H9 (cell line): ENCODE data around the gene NFE2L2. TPM values are rescaled to one million over a fixed set of nuclear protein-coding genes. Genes with fewer than 3 reads are reported as not detected.

Experiments
- DNase-seq: peaks from one replicate; pipeline ENCODE4 v3.0.0-alpha.2; 2017
- H2AFZ ChIP-seq: one replicate; pipeline ENCODE4 v1.6.1; 2013; ENCODE audit warnings: mild to moderate bottlenecking, low read length, control low read depth, moderate library complexity
- H2AK5ac ChIP-seq: 2 replicates; pipeline ENCODE4 v1.6.1; 2013; ENCODE audit warnings: low read length, control low read depth, mixed read lengths; ENCODE audit not compliant: insufficient read length
- H2BK120ac ChIP-seq: one replicate; pipeline ENCODE4 v1.6.1; 2013; ENCODE audit warnings: low read depth, mild to moderate bottlenecking, low read length, control low read depth, inconsistent platforms; ENCODE audit not compliant: poor library complexity, severe bottlenecking
- H2BK12ac ChIP-seq: 2 replicates; pipeline ENCODE4 v1.6.1; 2013; ENCODE audit warnings: low read length, control low read depth, mixed read lengths, low read depth; ENCODE audit not compliant: insufficient read length
- H2BK15ac ChIP-seq: 2 replicates; pipeline ENCODE4 v1.6.1; 2013; ENCODE audit warnings: low read depth, low read length, control low read depth
- H2BK20ac ChIP-seq: one replicate; pipeline ENCODE4 v1.6.1; 2013; ENCODE audit warnings: low read depth, mild to moderate bottlenecking, low read length, control low read depth, inconsistent platforms; ENCODE audit not compliant: poor library complexity, severe bottlenecking
- H2BK5ac ChIP-seq: 2 replicates; pipeline ENCODE4 v1.6.1; 2013; ENCODE audit warnings: low read length, control low read depth, mixed read lengths; ENCODE audit not compliant: insufficient read length
- H3K14ac ChIP-seq: 2 replicates; pipeline ENCODE4 v1.6.1; 2013; ENCODE audit warnings: low read length, control low read depth; ENCODE audit not compliant: insufficient read depth
- H3K18ac ChIP-seq: 2 replicates; pipeline ENCODE4 v1.6.1; 2013; ENCODE audit warnings: low read depth, mild to moderate bottlenecking, mixed read lengths, low read length, control low read depth; ENCODE audit not compliant: insufficient read length
- H3K23ac ChIP-seq: 2 replicates; pipeline ENCODE4 v1.6.1; 2013; ENCODE audit warnings: low read length, control low read depth, mixed read lengths, low read depth; ENCODE audit not compliant: insufficient read length
- H3K23me2 ChIP-seq: 2 replicates; pipeline ENCODE4 v1.6.1; 2013; ENCODE audit warnings: low read depth, mild to moderate bottlenecking, mixed read lengths, low read length, control low read depth; ENCODE audit not compliant: insufficient read length, poor library complexity, severe bottlenecking
- H3K27ac ChIP-seq: 2 replicates; pipeline ENCODE4 v1.5.1; 2013; ENCODE audit warnings: low read length, control low read depth, mixed read lengths, low read depth; ENCODE audit not compliant: insufficient read length
- H3K27me3 ChIP-seq: 2 replicates; pipeline ENCODE4 v1.6.1; 2013; ENCODE audit warnings: low read length, control low read depth, inconsistent platforms; ENCODE audit not compliant: insufficient read depth
- H3K4ac ChIP-seq: 2 replicates; pipeline ENCODE4 v1.6.1; 2013; ENCODE audit warnings: low read depth, mild to moderate bottlenecking, control low read depth, inconsistent platforms, low read length, moderate library complexity
- H3K4me1 ChIP-seq: 2 replicates; pipeline ENCODE4 v1.6.1; 2013; ENCODE audit warnings: low read length, control low read depth, inconsistent platforms; ENCODE audit not compliant: insufficient read depth
- H3K4me2 ChIP-seq: 2 replicates; pipeline ENCODE4 v1.6.1; 2013; ENCODE audit warnings: low read length, control low read depth, mixed read lengths; ENCODE audit not compliant: insufficient read length, insufficient read depth
- H3K56ac ChIP-seq: 2 replicates; pipeline ENCODE4 v1.6.1; 2013; ENCODE audit warnings: low read depth, mild to moderate bottlenecking, mixed read lengths, low read length, control low read depth; ENCODE audit not compliant: insufficient read length
- H3K79me1 ChIP-seq: 2 replicates; pipeline ENCODE4 v1.6.1; 2013; ENCODE audit warnings: low read depth, mild to moderate bottlenecking, moderate library complexity, low read length, control low read depth, inconsistent platforms; ENCODE audit not compliant: insufficient read depth, poor library complexity, severe bottlenecking
- H3K79me2 ChIP-seq: 2 replicates; pipeline ENCODE4 v1.6.1; 2013; ENCODE audit warnings: low read length, control low read depth, inconsistent platforms; ENCODE audit not compliant: insufficient read depth
- H3K9ac ChIP-seq: 2 replicates; pipeline ENCODE4 v1.6.1; 2013; ENCODE audit warnings: low read length, control low read depth, mixed read lengths; ENCODE audit not compliant: insufficient read length; ENCODE audit errors: extremely low read depth
- H3K9me3 ChIP-seq: one replicate; pipeline ENCODE4 v1.6.1; 2013; ENCODE audit warnings: low read depth, low read length, inconsistent platforms; ENCODE audit not compliant: control insufficient read depth
- H3T11ph ChIP-seq: one replicate; pipeline ENCODE4 v1.6.1; 2013; ENCODE audit warnings: mild to moderate bottlenecking, low read length, control low read depth, inconsistent platforms
- H4K20me1 ChIP-seq: one replicate; pipeline ENCODE4 v1.6.1; 2013; ENCODE audit not compliant: control insufficient read depth, insufficient read length, insufficient read depth
- H4K5ac ChIP-seq: 2 replicates; pipeline ENCODE4 v1.6.1; 2013; ENCODE audit warnings: low read depth, mild to moderate bottlenecking, mixed read lengths, low read length, control low read depth; ENCODE audit not compliant: insufficient read length
- H4K8ac ChIP-seq: replicated peaks from 2 replicates; pipeline ENCODE4 v1.6.1; 2013; ENCODE audit warnings: low read length, control low read depth, mixed read lengths, low read depth; ENCODE audit not compliant: insufficient read length
- H4K91ac ChIP-seq: 2 replicates; pipeline ENCODE4 v1.6.1; 2013; ENCODE audit warnings: low read depth, mild to moderate bottlenecking, moderate library complexity, mixed read lengths, low read length, control low read depth; ENCODE audit not compliant: insufficient read length
- H3K27ac Mint-ChIP-seq, 3 experiments: 2 replicates in 2 of 3; 3 replicates in 1 of 3; pipeline ENCODE4 v1.8.0; 2020 to 2021; ENCODE audit warnings: mixed read lengths in 3 of 3, mild to moderate bottlenecking in 1 of 3, moderate library complexity in 1 of 3
- H3K27me3 Mint-ChIP-seq: 2 replicates; pipeline ENCODE4 v1.8.0; 2021; ENCODE audit warnings: low read depth, mild to moderate bottlenecking, moderate library complexity, mixed read lengths
- H3K36me3 Mint-ChIP-seq, 3 experiments: 2 replicates in 2 of 3; 3 replicates in 1 of 3; pipeline ENCODE4 v1.8.0; 2020 to 2021; ENCODE audit warnings: low read depth in 3 of 3, mixed read lengths in 3 of 3; ENCODE audit not compliant: insufficient read depth in 1 of 3
- H3K4me1 Mint-ChIP-seq, 2 experiments: 2 replicates each; pipeline ENCODE4 v1.8.0; 2020; ENCODE audit warnings: mixed read lengths in 2 of 2
- H3K4me3 Mint-ChIP-seq, 2 experiments: 2 replicates in 1 of 2; 3 replicates in 1 of 2; pipeline ENCODE4 v1.8.0; 2020 to 2021; ENCODE audit warnings: mild to moderate bottlenecking in 2 of 2, mixed read lengths in 2 of 2, moderate library complexity in 1 of 2
- H3K9me3 Mint-ChIP-seq, 2 experiments: 2 replicates in 1 of 2; 3 replicates in 1 of 2; pipeline ENCODE4 v1.8.0; 2020; ENCODE audit warnings: mild to moderate bottlenecking in 2 of 2, mixed read lengths in 2 of 2, moderate library complexity in 1 of 2
- WGBS: extraction: QIAGEN DNeasy Blood & Tissue Kit; methylation state at CpG from one replicate; pipeline ENCODE4 v1.1.7; 2013; ENCODE audit warnings: missing lambda C conversion rate, low lambda C conversion rate, mixed read lengths; ENCODE audit not compliant: insufficient read length; ENCODE audit errors: extremely low coverage; 5-methylcytosine and 5-hydroxymethylcytosine counted together
- total RNA-seq: library from RNA; stranded (reverse); gene quantifications from 2 replicates; pipeline ENCODE4 v1.2.1, GENCODE V29; 2021
- TF ChIP-seq, protein P1 (sequence below): fragments of 200-600 bp; sonication (generic); conservative IDR thresholded peaks from 3 replicates; pipeline ENCODE4 v1.8.0; 2021; ENCODE audit warnings: antibody characterized with exemption, mild to moderate bottlenecking

NFE2L2 gene
- total RNA-seq, 1 experiment from 2014 or later, result 42.5 TPM

DNA sequence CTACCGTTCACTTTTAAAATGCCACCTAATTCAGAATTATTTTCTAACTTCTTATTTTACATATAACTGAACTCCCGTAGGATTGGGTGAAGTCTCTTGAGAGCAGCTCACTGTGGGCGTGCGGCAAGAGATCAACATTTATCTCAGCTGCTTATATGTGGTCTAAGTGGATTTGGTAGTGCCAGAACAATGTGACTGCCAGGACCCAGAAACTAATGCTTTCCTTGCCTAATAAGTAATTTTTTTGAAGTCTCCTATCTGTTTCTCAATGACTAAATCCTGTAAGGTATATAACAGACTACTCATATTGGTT is 11.2 kb upstream of the NFE2L2 start:
- Histone ChIP-seq H3K4me2 (no peak overlapping the region), H3K79me1 (no peaks in the 10 kb centered on the region)

More for the DNA sequence above, 11.2 kb upstream of the NFE2L2 start:
- no peak overlapping the region for H2BK5ac ChIP-seq
- H3K9me3 Mint-ChIP-seq, result no peaks in the 10 kb centered on the region
- DNase-seq, result no peak
- no peak overlapping the region for H4K8ac ChIP-seq
- no peaks in the 10 kb centered on the region for H3K9me3 ChIP-seq
- no peak overlapping the region for H3T11ph ChIP-seq
- no peaks in the 10 kb centered on the region for H3K79me2 ChIP-seq
- peaks cover 17% of the 10 kb centered on the region in 2 experiments for H3K4me1 Mint-ChIP-seq
- no peaks in the 10 kb centered on the region for H3K27me3 Mint-ChIP-seq
- H2BK20ac ChIP-seq, result no peak overlapping the region
- H2BK120ac ChIP-seq, result no peak overlapping the region
- no peak overlapping the region for H2BK12ac ChIP-seq
- H3K14ac ChIP-seq, result no peak overlapping the region
- no peak overlapping the region for H2AK5ac ChIP-seq
- H2AFZ ChIP-seq, result no peak overlapping the region
- H3K4me1 ChIP-seq, result no peaks in the 10 kb centered on the region
- H3K36me3 Mint-ChIP-seq, result no peaks in the 10 kb centered on the region
- H3K27ac ChIP-seq, result no peak overlapping the region
- H4K5ac ChIP-seq, result no peak overlapping the region
- H3K27ac Mint-ChIP-seq, result no peak overlapping the region
- H3K18ac ChIP-seq, result no peak overlapping the region
- no peak overlapping the region for H4K91ac ChIP-seq
- no CpG with 5 or more reads among the region's 4 CpGs for WGBS
- no peak overlapping the region for H3K9ac ChIP-seq
- TF ChIP-seq, protein P1, sequence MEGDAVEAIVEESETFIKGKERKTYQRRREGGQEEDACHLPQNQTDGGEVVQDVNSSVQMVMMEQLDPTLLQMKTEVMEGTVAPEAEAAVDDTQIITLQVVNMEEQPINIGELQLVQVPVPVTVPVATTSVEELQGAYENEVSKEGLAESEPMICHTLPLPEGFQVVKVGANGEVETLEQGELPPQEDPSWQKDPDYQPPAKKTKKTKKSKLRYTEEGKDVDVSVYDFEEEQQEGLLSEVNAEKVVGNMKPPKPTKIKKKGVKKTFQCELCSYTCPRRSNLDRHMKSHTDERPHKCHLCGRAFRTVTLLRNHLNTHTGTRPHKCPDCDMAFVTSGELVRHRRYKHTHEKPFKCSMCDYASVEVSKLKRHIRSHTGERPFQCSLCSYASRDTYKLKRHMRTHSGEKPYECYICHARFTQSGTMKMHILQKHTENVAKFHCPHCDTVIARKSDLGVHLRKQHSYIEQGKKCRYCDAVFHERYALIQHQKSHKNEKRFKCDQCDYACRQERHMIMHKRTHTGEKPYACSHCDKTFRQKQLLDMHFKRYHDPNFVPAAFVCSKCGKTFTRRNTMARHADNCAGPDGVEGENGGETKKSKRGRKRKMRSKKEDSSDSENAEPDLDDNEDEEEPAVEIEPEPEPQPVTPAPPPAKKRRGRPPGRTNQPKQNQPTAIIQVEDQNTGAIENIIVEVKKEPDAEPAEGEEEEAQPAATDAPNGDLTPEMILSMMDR, result no peak
- no peaks in the 10 kb centered on the region for H4K20me1 ChIP-seq
- H3K27me3 ChIP-seq, result no peaks in the 10 kb centered on the region
- no peak overlapping the region for H3K4ac ChIP-seq
- H3K23ac ChIP-seq, result no peak overlapping the region
- H2BK15ac ChIP-seq, result no peak overlapping the region
- no peak overlapping the region for H3K4me3 Mint-ChIP-seq
- no peaks in the 10 kb centered on the region for H3K23me2 ChIP-seq
- H3K56ac ChIP-seq, result no peak overlapping the region
